ENCODE measurements around the gene FBXW4.

The FBXW4 gene

GRCh38 chr10:101675115-101675514 is 19.9 kb downstream of the FBXW4 start:
- Histone ChIP-seq H3K4me2 (no peak overlapping the region), H3K27me3 (ENCODE audit: insufficient read depth, low read depth) (no peaks in the 10 kb centered on the region), H3K36me3 (ENCODE audit: insufficient read depth) (no peaks in the 10 kb centered on the region; the same call in 1 of the 2 replicates), H2AFZ (ENCODE audit: low read depth) (no peak overlapping the region), H3K4me1 (ENCODE audit: low read depth, poor library complexity, severe bottlenecking) (no peaks in the 10 kb centered on the region), H3K9ac (no peak overlapping the region), H3K27ac (no peak overlapping the region), H3K4me3 (IDR thresholded peaks at IDR 0.05; ENCODE audit: insufficient read depth, low read depth, low read length) (no peak overlapping the region), H3K79me2 (ENCODE audit: insufficient read depth, low read depth) (no peaks in the 10 kb centered on the region), H4K20me1 (ENCODE audit: insufficient read depth) (no peaks in the 10 kb centered on the region)
- TF ChIP-seq CTCF (conservative IDR thresholded peaks at IDR 0.05; ENCODE audit: low read depth, low read length) = no peak

GRCh38 chr10:101672536-101672935 is 22.4 kb downstream of the FBXW4 start:
- no peak overlapping the region for H3K4me2 ChIP-seq
- H3K36me3 ChIP-seq (ENCODE audit: insufficient read depth) = no peaks in the 10 kb centered on the region; the same call in 1 of the 2 replicates
- no peaks in the 10 kb centered on the region for H3K79me2 ChIP-seq (ENCODE audit: insufficient read depth, low read depth)
- no peaks in the 10 kb centered on the region for H4K20me1 ChIP-seq (ENCODE audit: insufficient read depth)
- TF ChIP-seq CTCF (conservative IDR thresholded peaks at IDR 0.05; ENCODE audit: low read depth, low read length) = no peak
- no peaks in the 10 kb centered on the region for H3K4me1 ChIP-seq (ENCODE audit: low read depth, poor library complexity, severe bottlenecking)
- no peak overlapping the region for H3K27ac ChIP-seq
- no peak overlapping the region for H2AFZ ChIP-seq (ENCODE audit: low read depth)
- H3K4me3 ChIP-seq (IDR thresholded peaks at IDR 0.05; ENCODE audit: insufficient read depth, low read depth, low read length) = no peak overlapping the region
- H3K27me3 ChIP-seq (ENCODE audit: insufficient read depth, low read depth) = no peaks in the 10 kb centered on the region
- no peak overlapping the region for H3K9ac ChIP-seq

- Histone ChIP-seq H2AFZ (ENCODE audit: low read depth) (no peak overlapping the region), H4K20me1 (ENCODE audit: insufficient read depth) (no peaks in the 10 kb centered on the region)
Observed at GRCh38 chr10:101671453-101671852, 23.5 kb downstream of the FBXW4 start.

GRCh38 chr10:101670635-101671034 is 24.3 kb downstream of the FBXW4 start:
- H4K20me1 ChIP-seq (ENCODE audit: insufficient read depth) = no peaks in the 10 kb centered on the region
- H3K27ac ChIP-seq = no peak overlapping the region
- H3K9ac ChIP-seq = no peak overlapping the region
- no peaks in the 10 kb centered on the region for H3K27me3 ChIP-seq (ENCODE audit: insufficient read depth, low read depth)
- no peak overlapping the region for H3K4me2 ChIP-seq
- no peaks in the 10 kb centered on the region for H3K4me1 ChIP-seq (ENCODE audit: low read depth, poor library complexity, severe bottlenecking)
- H3K79me2 ChIP-seq (ENCODE audit: insufficient read depth, low read depth) = no peaks in the 10 kb centered on the region
- no peak overlapping the region for H2AFZ ChIP-seq (ENCODE audit: low read depth)
- H3K4me3 ChIP-seq (IDR thresholded peaks at IDR 0.05; ENCODE audit: insufficient read depth, low read depth, low read length) = no peak overlapping the region
- TF ChIP-seq CTCF (conservative IDR thresholded peaks at IDR 0.05; ENCODE audit: low read depth, low read length) = no peak
- no peaks in the 10 kb centered on the region; the same call in 1 of the 2 replicates for H3K36me3 ChIP-seq (ENCODE audit: insufficient read depth)

More at GRCh38 chr10:101671453-101671852, 23.5 kb downstream of the FBXW4 start:
- Histone ChIP-seq H3K27ac (no peak overlapping the region), H3K36me3 (ENCODE audit: insufficient read depth) (no peaks in the 10 kb centered on the region; the same call in 1 of the 2 replicates), H3K79me2 (ENCODE audit: insufficient read depth, low read depth) (no peaks in the 10 kb centered on the region), H3K4me3 (IDR thresholded peaks at IDR 0.05; ENCODE audit: insufficient read depth, low read depth, low read length) (no peak overlapping the region), H3K27me3 (ENCODE audit: insufficient read depth, low read depth) (no peaks in the 10 kb centered on the region), H3K4me2 (no peak overlapping the region), H3K4me1 (ENCODE audit: low read depth, poor library complexity, severe bottlenecking) (no peaks in the 10 kb centered on the region), H3K9ac (no peak overlapping the region)
- TF ChIP-seq CTCF (conservative IDR thresholded peaks at IDR 0.05; ENCODE audit: low read depth, low read length) = no peak

All from KMS-11 (cell line).